PC-9 (cell line): ENCODE measurements around the gene DTNBP1. TPM values are rescaled to one million over a fixed set of nuclear protein-coding genes. Genes with fewer than 3 reads are reported as not detected.

ENCODE experiments used
- BruUV-seq: library from RNA; stranded (reverse); fragments of 400-500 nt; replicated peaks from 2 replicates; lab custom pipeline; 2021; lab: Mats Ljungman, UMichigan
- CTCF ChIA-PET: fragments of 300-600 bp; sonication (Branson Sonifier 250); formaldehyde crosslinking; loops from one replicate; lab custom pipeline; 2022; ENCODE audit warnings: antibody characterized with exemption; lab: Charles Lee
- POLR2A ChIA-PET: fragments of 300-600 bp; sonication (Branson Sonifier 250); formaldehyde crosslinking; loops from one replicate; lab custom pipeline; 2022; ENCODE audit warnings: antibody characterized with exemption; ENCODE audit not compliant: unreplicated experiment; lab: Charles Lee
- DNase-seq, 2 experiments: peaks; one replicate each; pipeline versions ENCODE4 v3.0.0 to v3.0.0-alpha.2; 2015 to 2022; ENCODE audit warnings: mixed read lengths in 1 of 2
- H2AFZ ChIP-seq: fragments of 200-600 bp; sonication (generic); 2 replicates; pipeline ENCODE4 v1.8.1; 2017; ENCODE audit warnings: antibody characterized with exemption
- H3F3A ChIP-seq: fragments of 200-600 bp; sonication (generic); 2 replicates; pipeline ENCODE4 v1.8.1; 2017; ENCODE audit warnings: antibody characterized with exemption, mild to moderate bottlenecking, low read depth; ENCODE audit not compliant: insufficient read depth
- H3K27ac ChIP-seq: fragments of 200-600 bp; sonication (generic); 2 replicates; pipeline ENCODE4 v1.6.1; 2016; ENCODE audit warnings: mixed run types
- H3K27me3 ChIP-seq: fragments of 200-600 bp; sonication (generic); 2 replicates; pipeline ENCODE4 v1.6.1; 2016; ENCODE audit warnings: low read depth, mixed run types; ENCODE audit not compliant: insufficient read depth
- H3K36me3 ChIP-seq: fragments of 200-600 bp; sonication (generic); 2 replicates; pipeline ENCODE4 v1.6.1; 2016; ENCODE audit warnings: low read depth, mixed run types
- H3K4me1 ChIP-seq: fragments of 200-600 bp; sonication (generic); replicated peaks from 2 replicates; pipeline ENCODE4 v1.6.1; 2016; ENCODE audit warnings: mixed run types; ENCODE audit not compliant: insufficient read depth
- H3K4me2 ChIP-seq: fragments of 200-600 bp; sonication (generic); 2 replicates; pipeline ENCODE4 v1.6.1; 2017; ENCODE audit warnings: mixed run types
- H3K4me3 ChIP-seq: fragments of 200-600 bp; sonication (generic); 2 replicates; pipeline ENCODE4 v1.6.1; 2016; ENCODE audit warnings: mixed run types
- H3K79me2 ChIP-seq: fragments of 200-600 bp; sonication (generic); 2 replicates; pipeline ENCODE4 v1.6.1; 2017; ENCODE audit warnings: low read depth, mixed run types
- H3K9me2 ChIP-seq: fragments of 200-600 bp; sonication (generic); 2 replicates; pipeline ENCODE4 v1.8.1; 2017; ENCODE audit warnings: mild to moderate bottlenecking; ENCODE audit not compliant: insufficient read depth
- H3K9me3 ChIP-seq: fragments of 200-600 bp; sonication (generic); 2 replicates; pipeline ENCODE4 v1.8.1; 2016; ENCODE audit warnings: low read depth; ENCODE audit not compliant: insufficient read depth
- H4K20me1 ChIP-seq: fragments of 200-600 bp; sonication (generic); 2 replicates; pipeline ENCODE4 v1.8.1; 2017; ENCODE audit not compliant: insufficient read depth
- EZH2 ChIP-seq: fragments of 200-600 bp; sonication (generic); IDR thresholded peaks from 2 replicates; pipeline ENCODE4 v1.8.0; 2017; ENCODE audit warnings: antibody characterized with exemption, low read depth
- intact Hi-C: fragments of 100-400 bp; cut with micrococcal nuclease; formaldehyde crosslinking; loops from one replicate; pipeline ENCODE4 v1.10.0; 2022; ENCODE audit not compliant: unreplicated experiment
- total RNA-seq: library from RNA; stranded (reverse); gene quantifications from 2 replicates; pipeline ENCODE4 v1.2.3, GENCODE V29; 2021
- TF ChIP-seq, protein P1 (sequence below): fragments of 200-600 bp; sonication (generic); conservative IDR thresholded peaks from 2 replicates; pipeline ENCODE4 v1.6.1; 2017; ENCODE audit warnings: mixed run types, antibody characterized with exemption, mild to moderate bottlenecking, moderate library complexity

The DTNBP1 gene
- total RNA-seq, 1 experiment from 2014 or later = 9.1 TPM

- H3K36me3 ChIP-seq = no peaks in the 10 kb centered on the region; the same call in 1 of the 2 replicates
- H3K27ac ChIP-seq = no peak overlapping the region
- H3F3A ChIP-seq = no peaks in the 10 kb centered on the region
- H3K79me2 ChIP-seq = no peaks in the 10 kb centered on the region
- no peaks in the 10 kb centered on the region for H3K9me2 ChIP-seq
- no peak overlapping the region for H2AFZ ChIP-seq
- TF ChIP-seq EZH2 = no peak
- TF ChIP-seq, protein P1, sequence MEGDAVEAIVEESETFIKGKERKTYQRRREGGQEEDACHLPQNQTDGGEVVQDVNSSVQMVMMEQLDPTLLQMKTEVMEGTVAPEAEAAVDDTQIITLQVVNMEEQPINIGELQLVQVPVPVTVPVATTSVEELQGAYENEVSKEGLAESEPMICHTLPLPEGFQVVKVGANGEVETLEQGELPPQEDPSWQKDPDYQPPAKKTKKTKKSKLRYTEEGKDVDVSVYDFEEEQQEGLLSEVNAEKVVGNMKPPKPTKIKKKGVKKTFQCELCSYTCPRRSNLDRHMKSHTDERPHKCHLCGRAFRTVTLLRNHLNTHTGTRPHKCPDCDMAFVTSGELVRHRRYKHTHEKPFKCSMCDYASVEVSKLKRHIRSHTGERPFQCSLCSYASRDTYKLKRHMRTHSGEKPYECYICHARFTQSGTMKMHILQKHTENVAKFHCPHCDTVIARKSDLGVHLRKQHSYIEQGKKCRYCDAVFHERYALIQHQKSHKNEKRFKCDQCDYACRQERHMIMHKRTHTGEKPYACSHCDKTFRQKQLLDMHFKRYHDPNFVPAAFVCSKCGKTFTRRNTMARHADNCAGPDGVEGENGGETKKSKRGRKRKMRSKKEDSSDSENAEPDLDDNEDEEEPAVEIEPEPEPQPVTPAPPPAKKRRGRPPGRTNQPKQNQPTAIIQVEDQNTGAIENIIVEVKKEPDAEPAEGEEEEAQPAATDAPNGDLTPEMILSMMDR = no peak
- H3K4me3 ChIP-seq = no peak overlapping the region
- no peaks in the 10 kb centered on the region for H3K27me3 ChIP-seq
- POLR2A ChIA-PET = no interaction called here
- H4K20me1 ChIP-seq = peaks cover 6% of the 10 kb centered on the region
- DNase-seq = no peak
- intact Hi-C loops = no loop called here
- H3K4me1 ChIP-seq = no peaks in the 10 kb centered on the region
- no peak overlapping the region for H3K4me2 ChIP-seq
- H3K9me3 ChIP-seq = no peaks in the 10 kb centered on the region
- CTCF ChIA-PET = no interaction called here
- no TSS peak for BruUV-seq
Measured at GRCh38 chr6:15501826-15502445, 160.9 kb downstream of the DTNBP1 start.

- H3K9me2 ChIP-seq = no peaks in the 10 kb centered on the region
- no peaks in the 10 kb centered on the region for H3K27me3 ChIP-seq
- CTCF ChIA-PET = no interaction called here
Measured at GRCh38 chr6:15500901-15501825, 161.7 kb downstream of the DTNBP1 start.

GRCh38 chr6:15500078-15500740 is 162.6 kb downstream of the DTNBP1 start:
- POLR2A ChIA-PET = no interaction called here
- Histone ChIP-seq H3K79me2 (no peaks in the 10 kb centered on the region), H3K4me2 (no peak overlapping the region), H3K4me3 (no peak overlapping the region), H4K20me1 (peaks cover 6% of the 10 kb centered on the region), H3K36me3 (no peaks in the 10 kb centered on the region; the same call in 1 of the 2 replicates), H3F3A (no peaks in the 10 kb centered on the region), H3K9me2 (no peaks in the 10 kb centered on the region), H3K4me1 (no peaks in the 10 kb centered on the region), H2AFZ (no peak overlapping the region), H3K27me3 (no peaks in the 10 kb centered on the region), H3K9me3 (no peaks in the 10 kb centered on the region), H3K27ac (no peak overlapping the region)
- TF ChIP-seq EZH2 = no peak
- TF ChIP-seq, protein P1 = no peak
- CTCF ChIA-PET = no interaction called here
- BruUV-seq = no TSS peak
- intact Hi-C loops = no loop called here
- no peak for DNase-seq

More at GRCh38 chr6:15500901-15501825, 161.7 kb downstream of the DTNBP1 start:
- Histone ChIP-seq H3K9me3 (no peaks in the 10 kb centered on the region), H3K4me1 (no peaks in the 10 kb centered on the region), H3K4me2 (no peak overlapping the region), H3K79me2 (no peaks in the 10 kb centered on the region), H3F3A (no peaks in the 10 kb centered on the region), H2AFZ (no peak overlapping the region), H4K20me1 (peaks cover 6% of the 10 kb centered on the region), H3K4me3 (no peak overlapping the region), H3K27ac (no peak overlapping the region), H3K36me3 (no peaks in the 10 kb centered on the region; the same call in 1 of the 2 replicates)
- TF ChIP-seq EZH2 = no peak
- no TSS peak for BruUV-seq
- POLR2A ChIA-PET = no interaction called here
- no peak for DNase-seq
- intact Hi-C loops = no loop called here
